ENCODE data around the gene ZNF366.

The ZNF366 gene

GRCh38 chr5:72525816-72526215 lies 18.6 kb upstream of the ZNF366 start (continued):
- no peak for TF ChIP-seq CSRNP3 (CRISPR knock-in tag; IDR thresholded peaks at IDR 0.05)
- no peak for TF ChIP-seq ESRRG (CRISPR knock-in tag; IDR thresholded peaks at IDR 0.05)

GRCh38 chr5:72523960-72524582 lies 16.9 kb upstream of the ZNF366 start:
- TF ChIP-seq PPARA (CRISPR knock-in tag; IDR thresholded peaks at IDR 0.05; ENCODE audit: borderline replicate concordance) = no peak
- no peak for TF ChIP-seq CREB5 (CRISPR knock-in tag; IDR thresholded peaks at IDR 0.05; ENCODE audit: low read depth)
- no peak for TF ChIP-seq ZNF8 (CRISPR knock-in tag; IDR thresholded peaks at IDR 0.05)
- no peak for TF ChIP-seq ISL1 (CRISPR knock-in tag; IDR thresholded peaks at IDR 0.05)
- no peak for TF ChIP-seq ESRRG (CRISPR knock-in tag; IDR thresholded peaks at IDR 0.05)
- TF ChIP-seq ARNTL (CRISPR knock-in tag; IDR thresholded peaks at IDR 0.05; ENCODE audit: borderline replicate concordance, low read depth) = no peak
- TF ChIP-seq ZNF565 (CRISPR knock-in tag; conservative IDR thresholded peaks at IDR 0.05; ENCODE audit: low read depth) = no peak
- peak; percentile 79 for ATAC-seq

- ATAC-seq = no peak
- TF ChIP-seq ZNF8 (CRISPR knock-in tag; IDR thresholded peaks at IDR 0.05) (no peak), RARB (CRISPR knock-in tag; IDR thresholded peaks at IDR 0.05) (no peak), CSRNP3 (CRISPR knock-in tag; IDR thresholded peaks at IDR 0.05) (no peak), ZNF70 (CRISPR knock-in tag; IDR thresholded peaks at IDR 0.05) (no peak), OSR1 (CRISPR knock-in tag; IDR thresholded peaks at IDR 0.05) (no peak), TSHZ2 (CRISPR knock-in tag; IDR thresholded peaks at IDR 0.05) (no peak), GLIS3 (CRISPR knock-in tag; IDR thresholded peaks at IDR 0.05) (no peak), ARNTL (CRISPR knock-in tag; IDR thresholded peaks at IDR 0.05; ENCODE audit: borderline replicate concordance, low read depth) (no peak), ZNF565 (CRISPR knock-in tag; conservative IDR thresholded peaks at IDR 0.05; ENCODE audit: low read depth) (no peak), PPARA (CRISPR knock-in tag; IDR thresholded peaks at IDR 0.05; ENCODE audit: borderline replicate concordance) (no peak)
Measured at GRCh38 chr5:72522607-72523006, 15.4 kb upstream of the ZNF366 start.

GRCh38 chr5:72519111-72519510 lies 11.9 kb upstream of the ZNF366 start:
- no peak for ATAC-seq
- TF ChIP-seq PPARA (CRISPR knock-in tag; IDR thresholded peaks at IDR 0.05; ENCODE audit: borderline replicate concordance) = no peak
- no peak for TF ChIP-seq CSDC2 (CRISPR knock-in tag; IDR thresholded peaks at IDR 0.05)
- TF ChIP-seq ARNTL (CRISPR knock-in tag; IDR thresholded peaks at IDR 0.05; ENCODE audit: borderline replicate concordance, low read depth) = no peak
- no peak for TF ChIP-seq GLIS3 (CRISPR knock-in tag; IDR thresholded peaks at IDR 0.05)
- TF ChIP-seq RARB (CRISPR knock-in tag; IDR thresholded peaks at IDR 0.05) = no peak
- no peak for TF ChIP-seq SNAI2 (CRISPR knock-in tag; IDR thresholded peaks at IDR 0.05)
- no peak for TF ChIP-seq OSR1 (CRISPR knock-in tag; IDR thresholded peaks at IDR 0.05)
- TF ChIP-seq ISL1 (CRISPR knock-in tag; IDR thresholded peaks at IDR 0.05) = no peak
- TF ChIP-seq TOX (CRISPR knock-in tag; IDR thresholded peaks at IDR 0.05; ENCODE audit: borderline replicate concordance) = no peak
- no peak for TF ChIP-seq ZNF565 (CRISPR knock-in tag; conservative IDR thresholded peaks at IDR 0.05; ENCODE audit: low read depth)
- no peak for TF ChIP-seq ESRRG (CRISPR knock-in tag; IDR thresholded peaks at IDR 0.05)
- TF ChIP-seq BACH2 (CRISPR knock-in tag; IDR thresholded peaks at IDR 0.05; ENCODE audit: borderline replicate concordance) = no peak
- no peak for TF ChIP-seq ZNF70 (CRISPR knock-in tag; IDR thresholded peaks at IDR 0.05)

All from SK-N-SH treated with all-trans-retinoic acid at 6 μM for 48 hours (cell line).